Neuronal stem cell (in vitro differentiated cells): ENCODE results near the gene MAOB.

Experiments
- DNase-seq: peaks from one replicate; pipeline ENCODE4 v3.0.0-alpha.2; 2013; ENCODE audit warnings: low spot score
- H2AFZ ChIP-seq: one replicate; pipeline ENCODE4 v1.6.1; 2013; ENCODE audit warnings: mild to moderate bottlenecking, low read length, inconsistent platforms
- H2AK5ac ChIP-seq: 2 replicates; pipeline ENCODE4 v1.6.1; 2013; ENCODE audit warnings: low read depth, mild to moderate bottlenecking, inconsistent platforms, low read length, moderate library complexity, mixed read lengths
- H2BK120ac ChIP-seq: 2 replicates; pipeline ENCODE4 v1.6.1; 2013; ENCODE audit warnings: low read depth, mild to moderate bottlenecking, inconsistent platforms, low read length, moderate library complexity, mixed read lengths
- H2BK12ac ChIP-seq: one replicate; pipeline ENCODE4 v1.6.1; 2013; ENCODE audit warnings: low read length, inconsistent platforms
- H2BK15ac ChIP-seq: 2 replicates; pipeline ENCODE4 v1.6.1; 2013; ENCODE audit warnings: mild to moderate bottlenecking, low read length, inconsistent platforms, mixed read lengths
- H2BK5ac ChIP-seq: one replicate; pipeline ENCODE4 v1.6.1; 2013; ENCODE audit warnings: inconsistent platforms, mild to moderate bottlenecking, low read length, moderate library complexity
- H3K14ac ChIP-seq: one replicate; pipeline ENCODE4 v1.6.1; 2013; ENCODE audit warnings: low read length, inconsistent platforms
- H3K18ac ChIP-seq: 2 replicates; pipeline ENCODE4 v1.6.1; 2013; ENCODE audit warnings: low read length, inconsistent platforms
- H3K23ac ChIP-seq: 2 replicates; pipeline ENCODE4 v1.6.1; 2013; ENCODE audit warnings: low read depth, mild to moderate bottlenecking, mixed read lengths, low read length, inconsistent platforms; ENCODE audit not compliant: poor library complexity
- H3K27ac ChIP-seq: replicated peaks from 3 replicates; pipeline ENCODE4 v1.5.1; 2013; ENCODE audit warnings: low read length, inconsistent platforms
- H3K27me3 ChIP-seq, 3 experiments: 2 replicates each; pipeline ENCODE4 v1.6.1; 2013; ENCODE audit warnings: low read length in 3 of 3, mild to moderate bottlenecking in 2 of 3, inconsistent platforms in 1 of 3, low read depth in 1 of 3, mixed read lengths in 1 of 3, moderate library complexity in 1 of 3; ENCODE audit not compliant: control insufficient read depth in 3 of 3, insufficient read depth in 3 of 3
- H3K36me3 ChIP-seq, 2 donors: replicated peaks in 1 of 2; 2 replicates each; pipeline ENCODE4 v1.6.1; 2013; ENCODE audit warnings: low read length in 2 of 2; ENCODE audit not compliant: control insufficient read depth in 2 of 2, insufficient read depth in 2 of 2
- H3K4ac ChIP-seq: 2 replicates; pipeline ENCODE4 v1.6.1; 2013; ENCODE audit warnings: inconsistent platforms, mild to moderate bottlenecking, low read length, moderate library complexity
- H3K4me1 ChIP-seq, 2 donors: 1 replicate in 1 of 2; 2 replicates in 1 of 2; pipeline ENCODE4 v1.6.1; 2013; ENCODE audit warnings: low read length in 2 of 2, low read depth in 1 of 2; ENCODE audit not compliant: control insufficient read depth in 2 of 2, insufficient read depth in 1 of 2
- H3K4me2 ChIP-seq: one replicate; pipeline ENCODE4 v1.6.1; 2013; ENCODE audit warnings: mild to moderate bottlenecking, low read length, inconsistent platforms; ENCODE audit not compliant: insufficient read depth, poor library complexity, severe bottlenecking
- H3K4me3 ChIP-seq, 2 donors: 2 replicates each; pipeline ENCODE4 v1.5.1; 2013; ENCODE audit warnings: low read length in 2 of 2, mild to moderate bottlenecking in 2 of 2, inconsistent platforms in 1 of 2, moderate library complexity in 1 of 2
- H3K79me1 ChIP-seq: one replicate; pipeline ENCODE4 v1.6.1; 2013; ENCODE audit warnings: low read depth, mild to moderate bottlenecking, inconsistent platforms, low read length, moderate library complexity
- H3K9ac ChIP-seq: one replicate; pipeline ENCODE4 v1.6.1; 2013; ENCODE audit warnings: mild to moderate bottlenecking, low read depth, low read length, inconsistent platforms; ENCODE audit not compliant: poor library complexity
- H3K9me3 ChIP-seq, 2 donors: replicated peaks in 1 of 2; 2 replicates each; pipeline versions ENCODE3 to v1.6.1; 2013; ENCODE audit warnings: low read length in 2 of 2, mild to moderate bottlenecking in 2 of 2, inconsistent platforms in 1 of 2, low read depth in 1 of 2, mixed read lengths in 1 of 2, moderate library complexity in 1 of 2; ENCODE audit not compliant: control insufficient read depth in 2 of 2, insufficient read depth in 1 of 2
- H4K8ac ChIP-seq: one replicate; pipeline ENCODE4 v1.6.1; 2013; ENCODE audit warnings: low read depth, mild to moderate bottlenecking, inconsistent platforms, low read length, moderate library complexity
- H4K91ac ChIP-seq: one replicate; pipeline ENCODE4 v1.6.1; 2013; ENCODE audit warnings: low read length, low read depth, mild to moderate bottlenecking, inconsistent platforms; ENCODE audit not compliant: poor library complexity
- WGBS, 2 donors: extraction: QIAGEN DNeasy Blood & Tissue Kit; methylation state at CpG; one replicate each; pipeline ENCODE4 v1.1.7; 2013; ENCODE audit warnings: missing lambda C conversion rate in 2 of 2, mixed read lengths in 1 of 2; ENCODE audit not compliant: insufficient read length in 2 of 2, insufficient replicate concordance in 1 of 2; ENCODE audit errors: extremely low coverage in 2 of 2; 5-methylcytosine and 5-hydroxymethylcytosine counted together

MAOB gene

DNA sequence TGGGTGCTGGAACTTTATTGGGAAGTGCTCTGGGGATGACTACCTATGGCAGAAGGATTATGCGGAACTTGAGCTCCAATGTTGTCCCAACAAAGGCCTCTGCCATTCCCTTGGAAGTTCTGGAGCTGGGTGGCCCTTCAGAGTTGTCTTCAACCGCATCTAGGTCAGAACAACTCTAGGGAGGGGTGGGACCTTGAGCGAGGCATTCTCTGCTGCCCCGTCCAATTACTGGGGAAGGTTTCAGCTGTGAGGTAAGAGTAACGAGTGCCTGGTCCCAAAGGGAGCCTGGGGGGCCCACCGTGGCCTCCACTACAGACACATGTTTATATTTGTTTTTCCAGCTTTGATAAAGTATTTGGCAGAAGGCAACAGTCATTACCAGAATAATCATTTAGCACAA, 146.7 kb downstream of the MAOB start:
- Histone ChIP-seq H2AK5ac (no peak overlapping the region), H3K14ac (no peak overlapping the region), H2BK15ac (no peak overlapping the region), H3K9me3 (no peaks in the 10 kb centered on the region), H3K79me1 (no peaks in the 10 kb centered on the region), H3K9ac (no peak overlapping the region), H3K27ac (no peak overlapping the region), H2BK5ac (no peak overlapping the region), H2AFZ (no peak overlapping the region), H3K27me3 (no peaks in the 10 kb centered on the region), H3K4ac (no peak overlapping the region), H2BK120ac (no peak overlapping the region), H2BK12ac (no peak overlapping the region), H4K91ac (no peak overlapping the region), H3K23ac (no peak overlapping the region), H3K4me2 (no peak overlapping the region), H3K36me3 (no peaks in the 10 kb centered on the region), H3K4me3 (no peak overlapping the region), H4K8ac (no peak overlapping the region), H3K18ac (no peak overlapping the region), H3K4me1 (peaks cover 2 to 6% of the 10 kb centered on the region in 2 donors)
- no peak for DNase-seq
- WGBS, 2 donors, result no CpG with 5 or more reads among the region's 6 CpGs

DNA sequence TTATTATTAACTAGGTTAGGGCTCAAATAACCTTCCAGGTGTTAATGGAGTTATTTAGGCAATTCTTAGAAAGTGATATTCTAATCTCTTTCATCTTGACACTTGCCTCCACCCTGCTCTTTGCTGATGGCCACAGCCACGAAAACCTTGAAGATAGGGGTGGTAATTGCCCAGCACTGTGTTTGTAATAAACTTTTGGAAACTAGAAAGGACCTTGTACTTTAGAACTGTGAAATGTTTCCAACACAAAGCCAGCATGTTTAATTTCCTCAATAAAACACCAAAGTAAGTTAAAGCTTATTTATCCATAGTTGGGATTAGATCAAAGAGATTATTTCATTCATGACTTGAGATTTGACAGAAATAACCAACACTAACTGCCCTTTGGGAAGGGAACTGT, 147.8 kb downstream of the MAOB start:
- Histone ChIP-seq H3K4me1 (peaks cover 2 to 6% of the 10 kb centered on the region in 2 donors), H2AK5ac (no peak overlapping the region), H3K36me3 (no peaks in the 10 kb centered on the region), H3K9ac (no peak overlapping the region), H3K4ac (no peak overlapping the region), H3K14ac (no peak overlapping the region), H3K4me2 (no peak overlapping the region), H2BK15ac (no peak overlapping the region), H4K91ac (no peak overlapping the region), H2BK120ac (no peak overlapping the region), H4K8ac (no peak overlapping the region), H3K27me3 (no peaks in the 10 kb centered on the region), H3K27ac (no peak overlapping the region), H2BK5ac (no peak overlapping the region), H2BK12ac (no peak overlapping the region), H3K4me3 (no peak overlapping the region), H2AFZ (no peak overlapping the region), H3K23ac (no peak overlapping the region), H3K9me3 (no peaks in the 10 kb centered on the region), H3K18ac (no peak overlapping the region), H3K79me1 (no peaks in the 10 kb centered on the region)
- no CpG with 5 or more reads among the region's 1 CpG for WGBS, 2 donors
- DNase-seq, result no peak

DNA sequence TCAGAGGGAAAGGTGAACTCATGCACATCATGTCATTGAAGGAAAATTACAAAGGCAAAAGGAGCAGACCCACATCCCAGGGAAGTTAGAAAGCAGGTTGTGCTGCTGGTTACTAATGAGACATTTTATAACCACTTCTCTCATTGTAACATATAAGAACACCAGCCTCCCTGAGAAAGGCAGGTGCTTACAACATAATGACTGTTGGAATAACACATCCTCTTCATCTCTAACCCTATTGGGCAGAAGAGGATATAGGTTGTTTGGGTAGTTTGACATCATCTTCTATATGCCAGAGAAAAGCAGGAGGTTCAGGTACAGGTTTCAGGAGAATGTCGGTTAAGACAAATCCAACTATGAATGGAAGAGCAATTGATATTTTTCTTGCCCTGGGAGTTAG, 148.6 kb downstream of the MAOB start:
- no peak overlapping the region for H3K4me3 ChIP-seq
- H3K36me3 ChIP-seq, result no peaks in the 10 kb centered on the region
- no peak overlapping the region for H4K91ac ChIP-seq
- H2AFZ ChIP-seq, result no peak overlapping the region
- H2AK5ac ChIP-seq, result no peak overlapping the region
- no peak overlapping the region for H3K27ac ChIP-seq
- no peak overlapping the region for H3K9ac ChIP-seq
- H3K9me3 ChIP-seq, result no peaks in the 10 kb centered on the region
- no peak overlapping the region for H4K8ac ChIP-seq
- no CpG with 5 or more reads among the region's 1 CpG for WGBS, 2 donors
- H3K79me1 ChIP-seq, result no peaks in the 10 kb centered on the region
- H3K4me1 ChIP-seq, result peaks cover 2 to 6% of the 10 kb centered on the region in 2 donors
- no peak overlapping the region for H2BK12ac ChIP-seq
- H3K4ac ChIP-seq, result no peak overlapping the region
- no peak overlapping the region for H3K4me2 ChIP-seq
- no peak overlapping the region for H2BK120ac ChIP-seq
- no peak for DNase-seq
- H2BK15ac ChIP-seq, result no peak overlapping the region
- H3K27me3 ChIP-seq, result no peaks in the 10 kb centered on the region
- H3K23ac ChIP-seq, result no peak overlapping the region
- no peak overlapping the region for H2BK5ac ChIP-seq
- H3K18ac ChIP-seq, result no peak overlapping the region
- H3K14ac ChIP-seq, result no peak overlapping the region

DNA sequence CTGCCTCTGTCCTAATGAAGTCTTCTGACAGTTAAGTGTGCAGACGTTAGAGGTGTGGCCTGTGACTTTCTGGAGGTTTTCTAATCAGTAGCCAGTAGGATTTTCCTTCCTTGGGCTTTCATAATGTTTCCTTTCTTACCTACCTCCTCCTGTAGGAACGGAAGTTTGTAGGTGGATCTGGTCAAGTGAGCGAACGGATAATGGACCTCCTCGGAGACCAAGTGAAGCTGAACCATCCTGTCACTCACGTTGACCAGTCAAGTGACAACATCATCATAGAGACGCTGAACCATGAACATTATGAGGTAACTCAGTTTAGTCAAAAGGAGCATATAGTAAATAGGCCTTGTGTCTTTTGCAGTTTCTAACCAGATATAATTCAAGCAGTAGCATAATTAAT, 151.2 kb downstream of the MAOB start:
- Histone ChIP-seq H3K36me3 (no peaks in the 10 kb centered on the region), H2BK12ac (no peak overlapping the region), H3K4me2 (no peak overlapping the region), H3K14ac (no peak overlapping the region), H3K4ac (no peak overlapping the region), H4K91ac (no peak overlapping the region), H3K79me1 (no peaks in the 10 kb centered on the region), H3K18ac (no peak overlapping the region), H3K9me3 (no peaks in the 10 kb centered on the region), H2AFZ (no peak overlapping the region), H2BK120ac (no peak overlapping the region), H4K8ac (no peak overlapping the region), H3K4me3 (no peak overlapping the region), H3K4me1 (peaks cover 2 to 3% of the 10 kb centered on the region in 2 donors), H3K9ac (no peak overlapping the region), H2AK5ac (no peak overlapping the region), H3K23ac (no peak overlapping the region), H2BK5ac (no peak overlapping the region), H2BK15ac (no peak overlapping the region), H3K27ac (no peak overlapping the region), H3K27me3 (no peaks in the 10 kb centered on the region)
- no peak for DNase-seq
- WGBS, 2 donors, result no CpG with 5 or more reads among the region's 7 CpGs
